GM18909 (cell line): ENCODE measurements around the gene CD1D.
"Not testable (repeated sequence)": the region's sequence is repeated elsewhere in the genome, so short reads cannot be mapped to it uniquely, and the experiment has no call there.

Source experiments
- ATAC-seq: cut with Tn5 transposase; IDR thresholded peaks from one replicate; pipeline ENCODE4 v1.9.1; 2021; ENCODE audit warnings: mild to moderate bottlenecking; ENCODE audit not compliant: unreplicated experiment, poor library complexity

Gene CD1D

GRCh38 chr1:158175915-158176314, 4.8 kb upstream of the CD1D start:
- not testable (repeated sequence) for ATAC-seq

GRCh38 chr1:158176399-158176798, 4.3 kb upstream of the CD1D start:
- ATAC-seq, result no peak

- ATAC-seq, result not testable (repeated sequence)
Measured at GRCh38 chr1:158176849-158177699, 3.6 kb upstream of the CD1D start.

GRCh38 chr1:158177700-158178450, 2.8 kb upstream of the CD1D start:
- ATAC-seq, result no peak

GRCh38 chr1:158179301-158180041, 1.2 kb upstream of the CD1D start:
- peak; percentile 90 for ATAC-seq

- no peak for ATAC-seq
Measured at GRCh38 chr1:158181577-158181922, 855 bp downstream of the CD1D start.

GRCh38 chr1:158185770-158186169, 5.1 kb downstream of the CD1D start:
- no peak for ATAC-seq

- no peak for ATAC-seq
Measured at GRCh38 chr1:158186180-158186579, 5.5 kb downstream of the CD1D start.

GRCh38 chr1:158188611-158189010, 7.9 kb downstream of the CD1D start:
- ATAC-seq, result no peak

GRCh38 chr1:158189624-158190023, 8.9 kb downstream of the CD1D start:
- ATAC-seq, result no peak

GRCh38 chr1:158191299-158191698, 10.6 kb downstream of the CD1D start:
- no peak for ATAC-seq

- ATAC-seq, result no peak
Measured at GRCh38 chr1:158196461-158196860, 15.8 kb downstream of the CD1D start.

GRCh38 chr1:158199849-158200248, 19.2 kb downstream of the CD1D start:
- no peak for ATAC-seq

- ATAC-seq, result no peak
Measured at GRCh38 chr1:158200527-158200926, 19.8 kb downstream of the CD1D start.

- no peak for ATAC-seq
Measured at GRCh38 chr1:158203693-158204457, 23.2 kb downstream of the CD1D start.

- no peak for ATAC-seq
Measured at GRCh38 chr1:158204458-158204827, 23.7 kb downstream of the CD1D start.

- ATAC-seq, result no peak
Measured at GRCh38 chr1:158208586-158209116, 28.0 kb downstream of the CD1D start.

GRCh38 chr1:158212320-158212719, 31.6 kb downstream of the CD1D start:
- ATAC-seq, result no peak

- not testable (repeated sequence) for ATAC-seq
Measured at GRCh38 chr1:158223445-158223844, 42.8 kb downstream of the CD1D start.
